ENCODE data around the gene FANCD2. TPM values are rescaled to one million over a fixed set of nuclear protein-coding genes. Genes with fewer than 3 reads are reported as not detected.

FANCD2 gene
- total and polyA plus RNA-seq, 2 experiments from 2014 or later = 61.5 to 71.6 TPM

GRCh38 chr3:9976721-9977709 is 49.2 kb upstream of the FANCD2 start:
- Histone ChIP-seq H2AFZ (no peak overlapping the region), H3F3A (replicated peaks; ENCODE audit: low read depth) (no peaks in the 10 kb centered on the region), H3K9me2 (ENCODE audit: insufficient read depth) (no peaks in the 10 kb centered on the region), H3K4me1 (ENCODE audit: insufficient read depth) (no peaks in the 10 kb centered on the region), H3K79me2 (replicated peaks; ENCODE audit: insufficient read depth) (peaks cover 3% of the 10 kb centered on the region), H4K20me1 (replicated peaks; ENCODE audit: insufficient read depth) (no peaks in the 10 kb centered on the region; the same call in 1 of the 2 replicates), H3K27ac (ENCODE audit: low read depth) (no peak overlapping the region), H3K27me3 (ENCODE audit: insufficient read depth) (no peaks in the 10 kb centered on the region), H3K4me2 (no peak overlapping the region), H3K4me3 (no peak overlapping the region), H3K36me3 (ENCODE audit: insufficient read depth) (peaks cover 9% of the 10 kb centered on the region)
- Mint-ChIP-seq H3K27me3 (ENCODE audit: insufficient read depth, low read depth, poor library complexity) (peaks cover 5% of the 10 kb centered on the region), H3K36me3 (ENCODE audit: low read depth) (peaks cover 40% of the 10 kb centered on the region), H3K4me1 (no peaks in the 10 kb centered on the region), H3K27ac (peak overlapping the region; percentile 38; the same call in 1 of the 2 replicates), H3K9me3 (no peaks in the 10 kb centered on the region), H3K4me3 (no peak overlapping the region)
- no peak for DNase-seq (ENCODE audit: low spot score)
- no peak for TF ChIP-seq ETS1 (IDR thresholded peaks at IDR 0.05)
- no peak for TF ChIP-seq CTCF (conservative IDR thresholded peaks at IDR 0.05; ENCODE audit: low read depth in 2 of 2)
- no peak for TF ChIP-seq POLR2AphosphoS5 (IDR thresholded peaks at IDR 0.05; ENCODE audit: low read depth)
- TF ChIP-seq CREB1 (CRISPR knock-in tag; IDR thresholded peaks at IDR 0.05; ENCODE audit: low read depth) = no peak
- TF ChIP-seq EZH2 (IDR thresholded peaks at IDR 0.05; ENCODE audit: low read depth, unreplicated experiment) = no peak
- TF ChIP-seq ZNF462 (CRISPR knock-in tag; IDR thresholded peaks at IDR 0.05) = no peak
- TF ChIP-seq EZH2phosphoT487 (IDR thresholded peaks at IDR 0.05; ENCODE audit: unreplicated experiment) = no peak
- TF ChIP-seq ZNF114 (CRISPR knock-in tag; IDR thresholded peaks at IDR 0.05) = no peak
- TF ChIP-seq ZNF331 (CRISPR knock-in tag; IDR thresholded peaks at IDR 0.05; ENCODE audit: low read depth) = no peak
- no peak for TF ChIP-seq JUNB (IDR thresholded peaks at IDR 0.05; ENCODE audit: unreplicated experiment)
- no peak for TF ChIP-seq STAT1 (IDR thresholded peaks at IDR 0.05; ENCODE audit: unreplicated experiment)
- TF ChIP-seq REST (IDR thresholded peaks at IDR 0.05; ENCODE audit: unreplicated experiment) = no peak
- TF ChIP-seq NANOG (IDR thresholded peaks at IDR 0.05; ENCODE audit: borderline replicate concordance) = no peak
- ATAC-seq = no peak
